Activated CD4-positive, alpha-beta T cell treated with anti-CD3 and anti-CD28 coated beads, Interleukin-2, amount 50 U/mL, for 24 hours (primary cell): ENCODE data around the gene ZNF709.
A peak's percentile ranks its signal among the peaks of the same experiment; 100 is the strongest.
"Not testable (repeated sequence)": the region's sequence is repeated elsewhere in the genome, so short reads cannot be mapped to it uniquely, and the experiment has no call there.

Source experiments
- DNase-seq, 2 donors: peaks; one replicate each; pipeline ENCODE4 v3.0.0-alpha.2; 2020; ENCODE audit warnings: low read depth in 1 of 2, low spot score in 1 of 2

Gene ZNF709

DNA sequence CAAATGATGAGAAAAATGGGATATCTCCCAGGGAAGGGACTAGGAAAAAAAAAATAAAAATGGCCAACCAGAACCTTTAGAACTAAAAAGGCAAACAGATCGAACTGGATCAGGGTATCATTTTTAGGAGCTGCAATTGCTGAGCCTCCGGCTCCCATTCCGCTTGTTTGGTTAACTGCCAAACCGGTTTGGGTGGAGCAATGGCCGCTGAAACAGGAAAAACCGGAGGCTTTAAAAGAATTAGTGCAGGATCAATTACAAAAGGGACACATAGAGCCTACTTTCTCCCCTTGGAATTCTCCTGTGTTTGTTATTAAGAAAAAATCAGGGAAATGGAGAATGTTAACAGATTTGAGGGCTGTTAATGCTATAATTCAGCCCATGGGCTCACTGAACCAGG, 31.1 kb downstream of the ZNF709 start:
- no peak for DNase-seq

GRCh38 chr19:12450844-12451243, 33.8 kb downstream of the ZNF709 start:
- DNase-seq: no peak

- no peak for DNase-seq
Observed at GRCh38 chr19:12448808-12449207, 35.8 kb downstream of the ZNF709 start.

DNA sequence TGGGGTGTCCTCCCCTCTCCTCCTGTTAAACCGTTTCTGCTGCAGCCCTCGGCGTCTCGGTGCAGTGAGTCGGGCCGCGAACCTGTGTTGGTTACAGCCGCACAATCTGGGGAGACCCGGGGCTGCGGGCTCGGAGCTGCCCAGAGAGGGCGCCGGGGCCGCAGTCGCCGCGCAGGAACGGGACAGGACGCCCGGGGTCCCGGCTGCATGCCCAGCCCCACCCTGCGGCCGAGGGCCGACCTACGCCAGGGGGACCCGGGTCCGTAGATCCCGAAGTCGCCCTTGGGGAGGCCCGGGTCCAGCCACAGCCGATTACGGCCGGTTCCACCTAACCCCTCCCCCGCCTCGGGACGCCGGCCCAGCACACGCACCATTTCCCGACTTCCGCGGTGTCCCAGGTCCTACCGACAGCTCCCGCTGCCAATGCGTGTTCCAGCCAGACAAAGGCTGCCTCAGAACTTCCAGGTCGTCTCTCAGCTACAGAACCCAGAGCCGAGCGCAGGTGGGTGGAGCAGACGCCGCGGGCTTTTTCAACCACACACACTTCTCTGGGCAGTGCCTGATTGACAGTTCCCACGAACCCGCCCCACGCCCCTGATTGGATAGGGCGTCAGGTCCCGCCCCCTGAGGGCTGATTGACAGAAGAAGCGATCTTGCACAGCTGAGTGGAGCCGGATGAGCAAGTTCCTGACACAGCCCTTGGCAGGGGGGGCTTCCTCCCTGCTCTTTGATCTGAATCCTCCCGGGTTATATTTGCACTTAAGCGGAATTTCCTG, 43.9 kb downstream of the ZNF709 start, which contains the start of gene ZNF443:
Gene ZNF443, minus strand, starts transcription at position 481 of the 776 bp plus-strand sequence. Its CDS starts 107 bp downstream, at position 374.
- peak; percentile 97 to 99 for DNase-seq

DNA sequence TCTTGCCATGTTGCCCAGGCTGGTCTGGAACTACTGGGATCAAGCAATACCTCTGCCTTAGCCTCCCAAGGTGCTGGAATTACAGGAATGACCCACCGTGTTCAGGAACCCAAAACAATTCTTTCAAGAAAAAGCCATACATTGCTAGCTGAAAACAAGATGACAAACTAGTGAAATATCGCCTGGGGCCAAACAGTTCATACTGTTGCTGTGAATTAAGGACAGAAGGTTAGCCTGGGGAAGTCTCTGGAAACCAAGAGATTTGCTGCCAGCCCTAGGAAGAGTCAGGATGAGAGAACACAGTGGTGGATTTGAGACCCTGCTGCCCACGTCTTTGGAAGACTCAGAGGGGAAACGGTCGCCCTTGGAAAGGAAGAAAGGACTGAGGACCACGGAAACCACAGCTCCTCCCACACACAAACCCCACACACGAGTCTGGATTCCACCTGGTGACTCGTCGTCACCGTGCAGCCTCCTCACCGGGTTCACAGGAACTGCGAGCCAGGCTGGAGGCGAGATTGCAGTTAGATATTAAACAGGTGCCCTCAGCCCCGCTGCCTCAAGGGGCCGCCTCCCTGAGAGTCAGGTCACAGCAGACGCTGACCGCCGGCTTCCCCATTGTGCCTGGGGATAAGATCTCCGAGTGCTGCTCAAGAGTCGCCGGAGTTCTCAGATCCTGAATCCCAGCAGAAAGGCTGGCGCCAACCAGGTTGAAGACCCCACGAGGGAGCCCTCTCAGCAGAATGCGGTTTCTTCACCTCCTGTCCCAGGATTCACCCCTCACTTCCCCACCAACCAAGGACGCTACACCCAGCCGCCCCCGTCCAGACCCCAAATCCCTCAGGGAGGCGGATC, 44.7 kb downstream of the ZNF709 start:
- DNase-seq: peak; percentile 16 to 20

DNA sequence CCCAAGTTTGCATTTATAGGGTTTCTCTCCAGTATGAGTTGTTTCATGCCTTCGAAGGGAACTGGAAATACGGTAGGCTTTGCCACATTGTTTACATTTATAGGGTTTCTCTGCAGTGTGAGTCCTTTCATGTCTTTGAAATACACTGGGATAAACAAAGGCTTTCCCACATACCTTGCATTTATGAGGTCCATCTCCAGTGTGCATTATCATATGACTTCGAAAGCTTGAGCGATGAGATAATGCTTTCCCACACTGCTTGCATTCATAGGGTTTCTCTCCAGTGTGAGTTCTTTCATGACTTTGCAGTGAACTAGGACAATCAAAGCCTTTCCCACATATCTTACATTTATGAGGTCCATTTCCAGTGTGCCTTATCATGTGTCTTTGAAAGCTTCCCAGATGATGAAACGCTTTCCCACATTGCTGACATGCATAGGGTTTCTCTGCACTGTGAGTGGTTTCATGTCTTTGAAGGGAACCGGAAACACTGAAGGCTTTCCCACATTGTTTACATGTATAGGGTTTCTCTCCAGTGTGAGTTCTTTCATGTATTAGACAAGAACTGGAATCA, 53.8 kb downstream of the ZNF709 start:
- not testable (repeated sequence) for DNase-seq

DNA sequence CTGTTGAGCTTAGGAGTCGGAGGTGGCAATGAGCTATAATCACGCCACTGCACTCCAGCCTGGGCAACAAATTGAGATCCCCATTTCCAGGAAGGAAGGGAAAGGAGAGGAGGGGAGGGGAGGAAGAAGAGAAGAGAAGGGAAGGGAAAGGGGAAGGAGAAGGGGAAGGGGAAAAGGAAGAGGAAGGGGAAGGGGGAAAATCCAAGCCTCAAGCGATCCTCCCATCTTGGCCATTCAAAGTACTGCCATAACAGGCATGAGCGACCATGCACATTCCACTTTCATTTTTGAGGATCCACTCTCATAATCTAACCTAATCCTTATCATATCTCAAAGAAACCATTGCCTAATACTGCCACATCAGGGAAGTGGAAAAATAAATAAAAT, 58.7 kb downstream of the ZNF709 start:
- DNase-seq: no peak

DNA sequence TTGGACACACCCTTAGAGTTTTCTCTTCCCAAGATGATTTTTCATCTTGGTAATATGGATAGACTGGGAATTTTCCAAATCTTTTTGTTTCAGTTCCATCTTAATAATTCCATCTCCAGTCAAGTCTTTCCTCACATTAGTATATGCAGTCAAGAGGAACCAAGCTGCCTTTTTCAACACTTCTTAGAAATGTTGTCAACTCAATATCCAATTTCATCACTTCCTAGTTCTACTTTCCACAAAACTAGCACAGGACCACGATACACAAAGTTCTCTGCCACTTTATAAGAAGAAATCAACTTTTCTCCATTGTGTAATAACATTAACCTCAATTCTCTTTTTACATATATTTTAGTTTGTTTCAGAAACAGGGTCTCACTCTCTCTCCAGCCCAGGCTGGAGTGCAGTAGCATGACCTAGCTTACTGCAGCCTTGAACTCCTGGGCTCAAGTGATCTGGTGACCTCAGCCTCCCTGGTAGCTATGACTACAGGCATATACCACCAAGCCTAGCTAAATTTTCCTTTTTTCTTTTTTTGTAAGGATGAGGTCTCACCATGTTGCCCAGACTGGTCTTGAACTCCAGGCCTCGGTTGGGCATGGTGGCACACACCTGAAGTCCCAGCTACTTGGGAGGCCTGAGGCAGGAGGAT, 59.3 kb downstream of the ZNF709 start:
- DNase-seq: no peak

GRCh38 chr19:12417273-12417672, 67.3 kb downstream of the ZNF709 start:
- DNase-seq: not testable (repeated sequence)

DNA sequence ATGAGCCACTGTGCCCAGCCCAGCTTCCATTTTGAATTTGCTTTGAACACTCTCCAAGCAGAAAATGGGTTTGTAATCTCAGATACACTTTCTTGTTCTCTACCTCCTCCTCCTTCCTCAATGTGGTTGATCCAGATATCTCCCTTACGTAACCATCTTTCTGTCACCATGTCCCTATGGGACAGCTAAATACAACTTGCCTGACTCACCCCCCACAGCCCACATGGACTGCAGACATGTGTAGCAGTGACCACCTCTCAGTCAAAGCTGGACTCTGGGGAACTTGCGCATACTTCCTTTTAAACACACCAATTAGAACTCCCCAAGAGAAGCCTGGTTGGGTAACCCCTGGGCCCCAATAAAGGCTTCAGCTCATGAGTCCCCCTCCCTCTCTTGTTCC, 72.7 kb downstream of the ZNF709 start:
- no peak for DNase-seq
